H1 (cell line): ENCODE measurements around the gene SYNPR.

Experiments
- CREB1 ChIP-seq: IDR thresholded peaks from 2 replicates; pipeline ENCODE4 v1.6.1; 2012; ENCODE audit warnings: inconsistent platforms
- EZH2 ChIP-seq: fragments of 200-600 bp; sonication (generic); IDR thresholded peaks from 2 replicates; pipeline ENCODE4 v1.7.1; 2012; ENCODE audit warnings: low read depth, mild to moderate bottlenecking, moderate library complexity, low read length, inconsistent platforms; ENCODE audit not compliant: severe bottlenecking
- HDAC6 ChIP-seq: IDR thresholded peaks from one replicate; pipeline ENCODE4 v1.7.1; 2012; ENCODE audit warnings: low read depth, mild to moderate bottlenecking, inconsistent platforms, low read length, moderate library complexity
- MAX ChIP-seq: IDR thresholded peaks from 2 replicates; pipeline ENCODE4 v1.6.1; 2012; ENCODE audit warnings: inconsistent platforms

- TF ChIP-seq EZH2 (no peak), MAX (no peak), CREB1 (no peak), HDAC6 (no peak)
Observed at GRCh38 chr3:63585927-63586326, 307.8 kb downstream of the SYNPR start.
